Middle frontal gyrus (tissue), 1 donor: ENCODE data around the gene S100A10.

ENCODE experiments used
- DNase-seq: peaks from one replicate; pipeline ENCODE4 v3.0.0-alpha.2; 2015; ENCODE audit warnings: low spot score; ENCODE audit errors: extremely low spot score

Gene S100A10

DNA sequence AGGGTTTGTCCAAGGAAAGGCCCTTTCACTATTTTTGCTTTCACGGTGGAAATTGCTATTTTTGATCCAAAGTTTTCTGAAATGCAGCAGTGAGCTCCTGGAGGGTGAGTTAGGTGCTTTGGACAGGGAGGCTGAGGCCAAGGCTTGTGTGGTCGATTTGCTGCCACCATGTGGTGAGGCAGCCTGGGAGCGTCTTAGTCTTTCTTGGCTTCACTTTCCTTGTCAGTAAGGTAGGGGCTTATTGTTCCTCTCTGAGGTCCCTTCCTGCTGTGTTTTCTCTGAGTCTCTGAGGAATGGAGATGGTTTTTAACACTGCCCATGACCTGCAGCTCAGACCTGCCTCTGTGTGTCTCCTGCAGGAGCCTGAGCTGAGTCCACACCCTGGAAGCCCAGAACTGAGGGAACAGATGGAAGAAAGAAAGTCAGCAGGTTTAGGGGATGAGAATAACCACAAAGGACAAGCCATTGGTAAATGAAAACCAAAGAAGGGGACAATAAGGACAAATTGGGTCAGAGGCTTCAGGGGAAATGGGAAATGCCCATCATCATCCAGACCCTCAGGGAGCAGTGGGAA is 20.1 kb upstream of the S100A10 start:
- no peak for DNase-seq

DNA sequence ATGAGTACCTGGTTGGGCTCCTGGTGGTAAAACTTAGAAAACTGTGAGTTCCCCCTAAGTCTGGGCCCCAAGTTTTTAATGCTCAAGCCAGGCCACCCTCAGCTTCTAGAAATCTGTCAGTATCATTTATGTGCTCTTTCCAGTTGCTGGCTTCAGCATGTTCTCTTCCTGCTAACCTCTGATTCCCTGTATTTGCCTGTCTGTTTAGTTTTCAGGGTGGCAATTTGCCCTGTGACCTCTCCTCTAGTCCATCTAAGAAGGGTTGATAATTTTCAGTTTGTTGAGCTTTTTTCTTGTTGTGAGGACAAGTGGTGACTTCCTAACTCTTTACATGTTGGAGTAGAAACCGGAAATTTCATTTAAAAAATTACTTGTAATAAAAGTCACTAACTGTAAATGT is 16.0 kb upstream of the S100A10 start:
- no peak for DNase-seq

DNA sequence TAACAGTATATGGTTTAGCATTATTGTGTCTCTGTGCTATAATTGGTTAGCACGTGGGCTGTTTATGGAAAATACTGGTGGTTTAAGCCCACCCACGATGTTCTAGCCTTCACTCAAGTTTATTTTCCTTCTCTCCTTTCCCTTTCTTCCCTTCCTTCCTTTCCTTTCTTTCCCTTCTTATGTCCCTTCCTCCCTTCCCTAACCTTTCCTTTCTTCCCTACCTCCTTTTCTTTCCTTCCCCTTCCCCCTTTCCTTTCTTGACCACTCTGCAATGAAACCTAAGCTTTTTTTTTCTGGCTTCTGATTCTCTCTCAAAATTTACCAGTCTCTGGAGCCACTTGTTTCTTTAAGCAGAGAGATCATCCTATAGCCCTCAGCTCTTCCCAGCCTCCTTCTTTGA is 13.4 kb upstream of the S100A10 start:
- no peak for DNase-seq

DNA sequence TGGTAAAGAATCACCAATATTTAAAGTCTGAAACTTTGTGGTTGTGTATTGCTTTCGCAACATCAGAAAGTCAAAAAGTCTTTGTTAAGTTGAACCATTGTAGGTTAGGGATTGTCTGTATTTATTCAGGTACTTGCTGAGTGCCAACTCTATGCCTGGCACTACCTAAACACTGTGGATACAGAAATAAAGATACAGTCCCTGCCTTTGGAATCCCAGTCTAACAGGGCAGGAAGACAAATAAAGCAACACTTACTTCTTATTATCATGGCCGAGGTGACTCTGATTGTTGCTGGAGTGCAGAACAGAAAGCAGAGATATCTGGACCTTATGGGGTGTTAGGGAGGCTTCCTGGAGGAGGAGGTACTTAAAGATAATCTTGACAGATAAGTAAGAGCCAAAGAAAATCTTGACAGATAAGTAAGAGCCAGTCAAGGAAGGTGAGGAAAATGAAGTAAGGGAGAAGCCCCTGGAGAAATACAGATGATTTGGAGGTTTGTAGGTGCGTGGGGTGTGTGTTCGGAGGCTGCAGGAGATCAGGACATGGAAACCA is 11.8 kb upstream of the S100A10 start:
- DNase-seq = no peak

DNA sequence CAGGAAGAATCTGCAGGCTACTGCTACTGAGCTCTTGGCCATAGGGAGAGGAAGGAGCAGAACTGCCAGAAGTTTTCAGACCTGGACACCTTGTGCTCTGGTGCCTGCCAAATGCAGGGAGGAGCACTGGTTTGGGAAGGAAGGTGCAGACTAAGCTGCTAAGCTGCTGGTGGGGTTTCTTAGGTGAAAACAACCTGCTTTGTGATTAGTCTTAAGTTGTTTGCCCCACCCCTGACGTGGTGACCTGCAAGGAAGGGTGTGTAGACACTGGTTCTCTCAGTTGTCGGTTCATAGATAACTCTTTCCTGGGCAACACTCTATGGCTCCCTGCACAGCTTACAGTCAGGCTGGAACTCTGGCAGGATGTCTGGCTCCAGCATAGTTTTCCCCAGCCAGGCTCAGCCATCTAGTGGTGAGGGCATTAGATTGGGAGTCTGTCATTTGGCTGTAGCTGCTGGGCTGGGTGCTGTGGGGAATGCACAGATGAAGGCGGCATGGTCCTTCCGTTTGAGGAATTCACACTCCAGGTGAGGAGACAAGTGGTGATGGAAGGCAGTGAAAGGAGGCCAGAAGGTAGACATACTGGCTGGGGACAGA is 10.3 kb upstream of the S100A10 start:
- DNase-seq = no peak

DNA sequence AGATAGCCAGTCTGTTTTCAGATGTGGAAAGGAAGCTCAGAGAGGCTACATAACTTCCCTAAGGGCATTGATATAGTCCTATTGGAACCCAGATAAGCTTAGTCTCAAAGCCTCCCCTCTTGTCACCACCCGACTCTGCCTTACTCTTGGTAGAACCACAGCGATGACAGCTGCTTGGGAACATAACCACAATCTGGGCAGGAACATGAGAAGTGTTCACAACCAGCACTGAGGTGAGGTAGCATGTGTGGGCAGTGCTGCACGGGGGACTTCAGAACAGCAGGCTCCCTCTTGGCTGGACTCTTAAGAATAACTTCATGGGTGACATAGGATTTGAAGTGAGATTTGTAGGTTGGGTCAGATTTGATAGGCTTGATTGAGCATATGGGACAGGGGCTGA is 9.3 kb upstream of the S100A10 start:
- no peak for DNase-seq

DNA sequence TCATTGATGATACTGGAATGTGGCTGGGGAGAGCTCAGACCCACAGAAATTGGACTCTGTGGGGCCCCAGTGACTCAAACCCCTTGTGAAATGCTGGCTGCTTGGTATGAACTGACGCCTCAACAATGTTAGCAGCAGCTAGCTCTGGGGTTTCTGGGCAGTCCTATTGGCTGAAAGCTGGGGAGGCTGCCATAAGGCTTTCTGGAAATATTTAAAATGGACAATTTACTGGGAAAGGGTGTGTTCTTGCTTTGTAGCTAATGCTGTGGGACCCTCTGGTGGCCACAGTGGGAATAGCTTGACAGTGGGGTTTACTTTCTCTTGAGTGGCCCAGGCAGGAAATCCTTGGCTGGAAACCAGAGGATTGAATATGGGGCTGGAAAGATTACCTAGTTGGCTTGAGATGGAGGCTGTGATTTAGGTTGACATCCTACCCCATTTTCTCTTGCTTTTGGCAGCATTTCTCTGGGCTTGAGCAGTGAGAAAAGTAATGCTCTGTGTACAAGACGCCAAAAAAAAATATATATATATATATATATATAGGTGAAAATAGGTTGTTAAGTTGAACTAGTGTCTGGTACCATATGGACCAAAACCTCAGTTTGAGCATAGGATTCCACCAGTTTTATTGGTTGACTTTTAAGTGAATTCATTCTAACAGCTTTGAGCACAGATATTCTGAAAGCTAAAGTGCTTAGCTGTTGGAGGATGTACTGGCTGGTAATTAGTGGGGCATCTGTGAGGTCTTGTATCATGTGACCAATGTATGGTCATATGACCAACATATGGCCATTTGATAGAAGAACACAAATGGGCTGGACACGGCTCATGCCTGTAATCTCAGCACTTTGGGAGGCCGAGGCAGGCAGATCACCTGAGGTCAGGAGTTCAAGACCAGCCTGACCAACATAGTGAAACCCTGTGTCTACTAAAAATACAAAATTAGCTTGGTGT is 8.2 kb upstream of the S100A10 start:
- DNase-seq = peak; percentile 20

DNA sequence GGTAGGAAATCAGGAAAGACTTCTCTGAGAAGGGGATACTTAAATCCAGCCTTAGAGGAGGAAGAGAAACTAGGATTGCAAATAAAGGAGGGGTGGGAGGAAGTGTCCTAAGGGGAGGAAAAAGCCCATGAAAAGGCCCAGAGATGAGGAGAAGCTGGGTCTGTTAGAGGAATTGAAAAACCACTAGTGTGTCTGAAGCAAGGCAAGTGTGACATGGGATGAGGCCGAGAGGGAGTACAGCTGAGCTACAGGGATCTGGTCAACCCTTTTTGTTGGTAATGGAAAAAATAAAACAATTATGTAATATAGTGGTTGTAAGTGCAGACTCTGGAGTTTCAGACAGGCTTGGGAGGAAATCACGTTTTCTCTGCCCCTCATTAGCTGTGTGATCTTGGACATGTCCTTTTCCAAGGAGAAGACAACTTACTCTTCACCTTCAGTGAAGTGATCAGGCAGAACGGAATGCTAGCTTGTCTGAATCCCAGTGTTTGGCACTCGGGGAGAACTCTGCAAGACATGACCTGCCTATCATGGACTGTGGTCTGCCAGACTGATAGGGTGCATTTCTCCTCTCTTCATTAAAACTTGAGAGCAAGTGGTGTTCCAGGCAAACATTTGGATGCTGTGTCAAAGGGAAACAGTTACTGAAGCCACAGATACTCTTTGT is 7.4 kb upstream of the S100A10 start:
- no peak for DNase-seq

DNA sequence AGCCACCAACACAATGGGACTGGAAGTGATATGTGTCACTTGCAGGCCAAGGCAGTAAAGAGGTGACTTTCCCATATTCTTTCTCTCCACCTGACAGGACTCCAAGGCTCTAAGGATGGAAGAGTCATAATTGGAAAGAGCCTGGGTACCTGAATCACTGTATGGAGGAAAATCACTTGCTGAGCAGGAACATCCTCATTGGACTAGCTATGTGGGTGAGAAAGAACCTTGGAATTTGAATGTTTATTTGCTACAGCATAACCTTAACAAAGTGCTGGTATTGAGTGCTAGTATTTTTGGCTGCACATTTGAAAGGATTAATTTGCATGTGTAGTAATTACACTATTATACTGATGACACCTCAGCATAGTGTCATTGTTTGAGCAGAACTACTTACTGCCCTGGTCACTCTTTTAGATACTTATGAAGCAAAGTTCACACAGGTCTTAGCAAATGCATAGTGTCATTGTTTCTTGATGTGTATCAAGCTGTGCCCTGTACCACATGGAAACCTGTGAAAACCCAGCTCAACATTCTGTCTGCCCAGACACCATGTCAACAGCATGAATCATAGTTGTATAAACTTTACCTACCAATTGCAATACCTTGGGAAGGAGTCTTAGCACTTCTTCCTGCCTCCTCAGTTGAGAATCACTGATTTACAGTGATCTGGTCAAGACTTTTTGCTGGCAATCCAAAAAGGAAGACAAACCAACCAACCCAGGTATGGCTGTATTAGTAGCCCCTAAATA is 5.1 kb upstream of the S100A10 start:
- DNase-seq = no peak

DNA sequence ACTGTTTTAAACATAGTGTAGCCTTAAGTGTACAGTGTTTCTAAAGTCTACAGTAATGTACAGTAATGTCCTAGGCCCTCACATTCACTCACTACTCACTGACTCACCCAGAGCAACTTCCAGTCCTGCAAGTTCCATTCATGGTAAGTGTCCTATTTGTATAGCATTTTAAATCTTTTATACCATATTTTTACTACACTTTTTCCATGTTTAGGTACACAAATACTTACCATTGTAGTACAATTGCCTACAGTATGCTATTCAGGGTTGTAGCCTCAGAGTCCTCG is 3.6 kb upstream of the S100A10 start:
- DNase-seq = no peak

DNA sequence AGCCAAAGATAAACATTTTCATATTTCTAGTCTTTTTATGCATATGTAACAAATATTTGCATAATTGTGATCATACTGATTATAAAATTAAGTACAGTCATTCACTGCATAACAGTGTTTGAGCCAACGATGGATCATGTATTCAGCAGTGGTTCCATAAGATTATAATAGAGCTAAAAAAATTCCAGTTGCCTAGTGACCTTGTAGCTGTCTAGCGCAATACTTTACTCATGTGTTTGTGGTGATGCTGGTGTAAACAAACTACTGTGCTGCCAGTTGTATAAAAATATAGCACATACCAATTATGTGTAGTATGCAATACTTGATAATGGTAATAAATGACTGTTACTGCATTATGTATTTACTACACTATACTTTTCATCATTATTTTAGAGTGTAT is 2.1 kb upstream of the S100A10 start:
- no peak for DNase-seq

DNA sequence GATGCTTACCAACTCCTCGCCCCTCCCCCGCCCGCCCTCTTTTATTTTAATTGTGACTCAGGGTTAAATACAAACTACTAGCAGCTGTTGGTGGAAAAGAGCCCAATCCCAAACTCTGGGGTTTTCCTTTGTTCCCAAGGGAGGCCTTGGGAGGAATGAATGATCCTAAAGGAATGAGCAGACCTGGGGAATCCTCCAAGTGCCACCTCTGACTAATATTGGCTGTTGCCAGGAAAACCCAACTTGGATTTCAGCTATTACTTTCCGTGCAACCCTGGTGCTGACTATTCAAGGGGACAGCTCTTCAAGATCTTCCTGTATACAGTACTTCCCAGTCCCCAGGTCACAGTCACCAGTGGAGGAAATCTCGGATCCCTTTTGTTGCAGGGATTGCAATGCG is 1.3 kb upstream of the S100A10 start:
- DNase-seq = no peak

DNA sequence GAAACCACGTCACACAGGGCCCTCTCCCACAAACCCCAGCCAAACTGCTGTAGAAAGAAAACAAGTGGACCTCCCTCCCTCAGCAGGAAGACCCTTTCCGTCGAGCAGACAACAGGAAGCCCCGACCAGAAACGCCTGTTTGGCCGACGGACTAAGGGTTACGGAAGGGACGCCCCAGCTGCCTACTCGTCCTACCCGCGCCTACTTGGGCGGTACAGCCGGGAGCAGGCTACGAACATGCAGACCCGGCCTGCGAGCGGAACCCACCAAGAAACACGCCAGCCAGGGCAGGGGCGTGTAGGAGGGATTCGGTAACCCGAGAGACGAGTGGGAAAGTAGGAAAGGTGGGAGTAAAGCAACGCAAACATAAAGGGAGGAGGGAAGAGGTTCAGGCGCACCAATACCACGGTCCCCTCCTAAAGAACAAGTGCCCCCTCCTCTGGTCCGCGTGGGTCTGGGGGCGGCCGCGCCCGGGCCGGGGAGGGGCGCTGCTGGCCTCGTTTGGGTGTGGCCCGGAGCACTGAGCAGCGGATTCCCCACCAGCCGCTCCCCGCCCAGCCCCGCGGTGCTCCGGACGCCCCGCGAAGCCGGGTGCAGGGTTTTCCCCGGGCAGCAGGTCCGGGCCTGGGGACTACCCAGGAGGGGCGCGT is 450 bp downstream of the S100A10 start:
- DNase-seq = no peak

DNA sequence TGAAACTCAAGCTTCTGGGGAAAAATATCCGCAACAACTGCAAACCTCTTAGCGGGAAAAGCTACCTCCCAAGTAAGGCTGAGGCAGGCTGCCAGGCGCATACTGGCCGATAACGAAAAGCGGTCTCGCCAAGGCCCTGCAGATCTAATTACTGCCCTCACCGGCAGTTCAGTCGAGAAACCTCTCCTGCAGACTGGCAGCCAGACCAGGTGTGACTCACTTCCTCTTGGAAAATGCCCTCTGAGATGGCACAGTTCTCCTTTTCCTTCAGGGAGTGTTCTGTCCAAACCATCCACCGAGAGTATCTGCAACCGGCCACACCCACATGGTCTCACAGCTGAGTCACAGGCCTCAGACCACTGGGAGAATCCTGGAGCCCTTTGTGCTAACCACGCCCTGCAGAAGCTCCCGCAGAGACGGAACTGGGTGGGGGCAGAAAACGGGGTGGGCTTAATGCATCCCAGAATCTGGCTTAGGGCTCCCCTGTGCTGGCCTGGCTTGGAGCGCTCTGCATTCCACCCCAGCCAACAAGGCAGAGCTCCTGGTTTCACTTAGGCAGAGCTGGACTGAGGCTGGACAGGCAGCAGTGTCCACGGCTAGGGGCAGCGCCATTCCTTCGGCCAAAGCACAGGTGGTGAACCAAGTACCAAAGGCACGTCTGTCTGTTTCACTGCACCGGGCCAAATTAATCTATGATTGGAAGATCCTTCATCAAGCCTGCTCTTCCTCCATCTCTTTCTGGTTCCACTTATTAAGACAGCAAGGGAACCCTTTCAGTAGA is 1.2 kb downstream of the S100A10 start:
- DNase-seq = no peak

DNA sequence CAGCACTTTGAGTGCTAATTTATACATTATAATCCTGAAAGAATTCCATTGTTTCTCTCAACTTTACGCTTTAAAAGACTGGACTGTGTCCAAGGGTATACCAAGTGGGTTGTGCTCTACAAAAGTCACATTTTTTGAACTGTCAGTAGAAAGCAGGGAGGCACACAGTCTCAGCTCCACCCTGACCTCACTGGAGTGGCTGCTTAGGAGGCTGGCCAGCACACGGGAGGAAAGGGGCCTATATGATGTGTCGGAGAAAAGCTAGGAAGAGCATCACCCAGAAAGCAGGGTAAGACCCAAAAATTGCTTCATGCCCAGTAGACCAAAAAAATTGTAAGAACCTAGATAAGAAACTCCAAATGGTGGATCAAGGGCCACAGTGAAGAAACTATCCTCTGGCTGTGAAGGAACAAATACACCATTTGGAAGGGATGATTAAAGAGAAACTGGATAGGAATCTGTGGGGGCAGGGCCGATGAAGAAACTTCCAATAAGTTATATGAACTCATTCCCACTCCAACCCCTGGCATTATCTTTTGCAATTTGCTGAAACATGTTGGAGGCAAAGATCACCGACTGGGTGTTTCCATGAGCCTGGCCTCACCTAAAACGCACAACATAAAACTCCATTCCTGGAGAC is 1.9 kb downstream of the S100A10 start:
- DNase-seq = no peak

DNA sequence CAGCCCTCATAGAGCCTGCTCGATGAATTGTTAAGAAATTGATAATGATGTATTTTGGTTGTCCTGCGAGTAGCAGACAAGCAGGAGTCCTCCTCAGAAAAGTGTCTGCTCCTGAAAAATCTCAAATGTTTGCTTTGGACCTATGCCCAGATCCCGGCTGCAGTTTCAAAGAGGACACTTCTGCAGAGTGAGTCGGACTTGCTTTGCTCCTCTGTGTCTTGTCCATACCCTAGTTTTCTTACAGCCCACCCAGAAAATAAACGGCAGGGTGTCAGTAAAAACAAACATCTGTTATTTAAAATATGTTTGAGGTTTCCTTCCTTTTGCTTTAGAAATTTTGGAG is 2.8 kb downstream of the S100A10 start:
- DNase-seq = no peak

DNA sequence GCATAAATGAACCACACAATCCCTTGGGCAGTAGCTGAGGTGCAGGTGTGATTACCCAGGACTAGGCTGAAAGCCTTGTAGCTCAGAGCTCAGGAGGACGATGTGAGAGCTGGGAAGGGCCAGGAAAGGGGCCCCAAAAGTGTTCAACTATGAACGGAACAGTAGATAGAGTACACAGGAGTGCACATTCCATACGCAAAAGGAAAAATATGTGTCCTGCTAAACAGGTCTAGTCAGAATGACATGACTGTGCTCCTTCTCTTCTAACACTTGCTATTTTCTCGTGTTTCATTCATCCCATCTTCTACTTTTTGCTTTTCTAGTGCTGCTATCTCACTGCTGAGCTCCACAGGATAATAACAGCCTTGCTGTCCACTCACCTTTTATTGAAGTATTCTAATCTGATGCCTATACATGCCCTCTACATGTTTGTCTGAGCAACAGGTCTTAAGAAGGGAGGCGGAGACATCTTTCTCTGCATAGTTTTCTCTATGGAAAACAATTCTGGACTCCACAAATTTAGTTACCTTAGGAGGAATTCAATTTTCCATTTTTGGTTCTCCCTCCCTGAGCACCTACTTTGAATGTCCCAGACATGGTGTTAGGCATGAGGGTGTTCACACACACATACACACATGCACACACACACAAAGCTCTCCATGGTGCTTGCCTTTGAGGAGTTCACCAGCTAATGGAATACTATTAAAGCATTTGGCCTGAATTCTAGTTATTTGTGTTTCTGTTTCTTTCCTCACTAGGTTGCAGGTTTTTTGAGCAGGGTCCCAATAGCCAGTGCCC is 3.4 kb downstream of the S100A10 start:
- no peak for DNase-seq

DNA sequence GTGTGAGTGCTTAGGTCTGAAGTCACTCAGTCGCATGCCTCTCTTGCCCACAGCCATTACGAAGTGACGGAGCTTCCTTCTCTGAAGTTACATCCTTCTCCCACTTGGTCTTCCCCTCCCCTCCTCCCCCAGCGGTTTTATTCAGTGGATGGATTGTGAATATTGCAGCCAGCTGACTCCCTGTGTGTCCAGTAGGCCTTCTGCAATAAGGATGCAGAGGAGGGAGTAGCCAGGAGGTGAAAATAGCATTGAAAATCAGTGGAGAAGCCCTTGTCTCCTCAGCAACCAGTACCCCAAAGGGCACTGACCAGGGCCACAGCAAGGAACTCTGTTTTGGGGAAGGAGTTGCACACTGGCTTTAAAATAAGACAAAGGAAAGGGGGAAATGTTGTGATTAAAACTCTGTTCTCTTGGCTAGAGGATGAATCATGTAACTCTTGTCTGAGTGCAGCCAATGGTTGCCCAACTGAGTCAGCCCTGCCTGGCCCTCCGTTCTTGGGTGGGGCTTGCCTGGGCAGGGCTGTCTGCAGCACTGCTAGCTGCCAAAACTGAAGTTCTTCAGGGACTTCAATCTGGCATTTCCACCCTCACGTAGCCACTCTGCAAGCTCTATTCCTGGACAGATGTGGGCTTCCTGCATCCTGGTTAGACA is 4.3 kb downstream of the S100A10 start:
- DNase-seq = no peak
